Measurements from ENCODE around the gene ARPC5. TPM values are rescaled to one million over a fixed set of nuclear protein-coding genes. Genes with fewer than 3 reads are reported as not detected.

The ARPC5 gene
- total and polyA plus RNA-seq, 9 of the 15 experiments (the other 6 are each of a cell fraction or from before 2014, with no cell fraction given), result 71.8 to 150 (median 91.6) TPM

- TF ChIP-seq CHD7 (IDR thresholded peaks at IDR 0.05; ENCODE audit: low read depth, low read length), result no peak
- TF ChIP-seq PHF8 (IDR thresholded peaks at IDR 0.05; ENCODE audit: borderline replicate concordance, low read length), result peak; percentile 97
- TF ChIP-seq CCAR2 (IDR thresholded peaks at IDR 0.05; ENCODE audit: low read depth, low read length), result no peak
- 0 out of 2 replicates have a peak, but pooled peaks have one; percentile 31 for TF ChIP-seq NBN (IDR thresholded peaks at IDR 0.05; ENCODE audit: low read depth)
- peak; percentile 100 for TF ChIP-seq TOE1 (IDR thresholded peaks at IDR 0.05; ENCODE audit: borderline replicate concordance)
- TF ChIP-seq TOE1 (CRISPR knock-in tag; IDR thresholded peaks at IDR 0.05; ENCODE audit: borderline replicate concordance, low read depth), result no peak
- TF ChIP-seq U2AF2 (optimal IDR thresholded peaks at IDR 0.05; ENCODE audit: low read depth, low read length), result no peak
- peak; percentile 99 for TF ChIP-seq RAD51 (IDR thresholded peaks at IDR 0.05; ENCODE audit: borderline replicate concordance, low read depth)
- peak; percentile 92 for TF ChIP-seq RB1 (IDR thresholded peaks at IDR 0.05; ENCODE audit: low read depth)
- TF ChIP-seq SMAD4 (CRISPR knock-in tag; conservative IDR thresholded peaks at IDR 0.05), result 0 out of 2 replicates have a peak, but pooled peaks have one; percentile 36
- TF ChIP-seq ZNF232 (CRISPR knock-in tag; IDR thresholded peaks at IDR 0.05), result no peak
- peak; percentile 62 for TF ChIP-seq NFIC (IDR thresholded peaks at IDR 0.05)
- TF ChIP-seq PML (IDR thresholded peaks at IDR 0.05; ENCODE audit: low read length), result peak; percentile 80; the same call in 1 of the 2 replicates
- TF ChIP-seq FOXO4 (CRISPR knock-in tag; IDR thresholded peaks at IDR 0.05), result peak; percentile 48; the same call in 1 of the 2 replicates
- no peak for TF ChIP-seq ZNF644 (tag; IDR thresholded peaks at IDR 0.05; ENCODE audit: low read depth)
- TF ChIP-seq E2F3 (CRISPR knock-in tag; IDR thresholded peaks at IDR 0.05), result peak; percentile 88; the same call in 1 of the 2 replicates
Observed at GRCh38 chr1:183635606-183636333, at the start of gene ARPC5 (continued).

Data from K562 (cell line).